HEK293T (cell line): ENCODE data around the gene TNIK.

Experiments used
- CTCF ChIA-PET: fragments of 350-600 bp; formaldehyde crosslinking; extraction: SDS; loops from one replicate; lab custom pipeline; 2021; ENCODE audit warnings: antibody characterized with exemption, inconsistent platforms; lab: Yijun Ruan, JAX
- POLR2A ChIA-PET: fragments of 350-600 bp; formaldehyde crosslinking; extraction: SDS; loops from one replicate; lab custom pipeline; 2020; ENCODE audit warnings: antibody characterized with exemption, inconsistent platforms; lab: Yijun Ruan, JAX
- DNase-seq: peaks from one replicate; pipeline ENCODE4 v3.0.0; 2012; ENCODE audit warnings: mixed read lengths; ENCODE audit errors: extremely low spot score
- ARNT ChIP-seq: fragments of 450-650 bp; IDR thresholded peaks from 2 replicates; pipeline ENCODE4 v1.6.1; 2017; ENCODE audit warnings: mild to moderate bottlenecking
- BHLHE40 ChIP-seq: fragments of 450-650 bp; IDR thresholded peaks from 2 replicates; pipeline ENCODE4 v1.6.1; 2016; ENCODE audit warnings: mild to moderate bottlenecking, moderate library complexity, borderline replicate concordance
- CTBP1 ChIP-seq: fragments of 450-650 bp; IDR thresholded peaks from 2 replicates; pipeline ENCODE4 v1.6.1; 2016; ENCODE audit warnings: borderline replicate concordance
- ELF4 ChIP-seq: fragments of 450-650 bp; IDR thresholded peaks from 2 replicates; pipeline ENCODE4 v1.6.1; 2017; ENCODE audit warnings: antibody characterized with exemption
- FOXA1 ChIP-seq: fragments of 450-650 bp; IDR thresholded peaks from 2 replicates; pipeline ENCODE4 v1.6.1; 2016; ENCODE audit warnings: mild to moderate bottlenecking
- FOXK2 ChIP-seq: fragments of 450-650 bp; IDR thresholded peaks from 2 replicates; pipeline ENCODE4 v1.6.1; 2016; ENCODE audit warnings: mild to moderate bottlenecking
- FOXM1 ChIP-seq: fragments of 450-650 bp; IDR thresholded peaks from 2 replicates; pipeline ENCODE4 v1.6.1; 2017; ENCODE audit warnings: mild to moderate bottlenecking, borderline replicate concordance
- HDGF ChIP-seq: fragments of 450-650 bp; IDR thresholded peaks from 2 replicates; pipeline ENCODE4 v1.6.1; 2017; ENCODE audit warnings: antibody characterized with exemption, borderline replicate concordance
- L3MBTL2 ChIP-seq: fragments of 450-650 bp; conservative IDR thresholded peaks from 2 replicates; pipeline ENCODE4 v1.6.1; 2016; ENCODE audit warnings: mild to moderate bottlenecking
- LEF1 ChIP-seq: fragments of 450-650 bp; IDR thresholded peaks from 2 replicates; pipeline ENCODE4 v1.6.1; 2017; ENCODE audit warnings: mild to moderate bottlenecking, borderline replicate concordance
- NFRKB ChIP-seq: fragments of 450-650 bp; IDR thresholded peaks from 2 replicates; pipeline ENCODE4 v1.6.1; 2016; ENCODE audit warnings: mild to moderate bottlenecking, moderate library complexity
- SP1 ChIP-seq: fragments of 450-650 bp; IDR thresholded peaks from 2 replicates; pipeline ENCODE4 v1.6.1; 2017
- SUZ12 ChIP-seq: fragments of 450-650 bp; IDR thresholded peaks from 2 replicates; pipeline ENCODE4 v1.6.1; 2016; ENCODE audit warnings: mild to moderate bottlenecking
- TARDBP ChIP-seq: fragments of 450-650 bp; IDR thresholded peaks from 2 replicates; pipeline ENCODE4 v1.6.1; 2016
- ZNF384 ChIP-seq: fragments of 450-650 bp; IDR thresholded peaks from 2 replicates; pipeline ENCODE4 v1.6.1; 2016
- TF ChIP-seq, protein P1 (sequence below): fragments of 450-650 bp; IDR thresholded peaks from 2 replicates; pipeline ENCODE4 v1.6.1; 2016

Gene TNIK

GRCh38 chr3:171446301-171446700 is 13.9 kb downstream of the TNIK start:
- ChIA-PET CTCF (no interaction called here), POLR2A (no interaction called here)
- TF ChIP-seq SP1, result no peak
- TF ChIP-seq, protein P1, sequence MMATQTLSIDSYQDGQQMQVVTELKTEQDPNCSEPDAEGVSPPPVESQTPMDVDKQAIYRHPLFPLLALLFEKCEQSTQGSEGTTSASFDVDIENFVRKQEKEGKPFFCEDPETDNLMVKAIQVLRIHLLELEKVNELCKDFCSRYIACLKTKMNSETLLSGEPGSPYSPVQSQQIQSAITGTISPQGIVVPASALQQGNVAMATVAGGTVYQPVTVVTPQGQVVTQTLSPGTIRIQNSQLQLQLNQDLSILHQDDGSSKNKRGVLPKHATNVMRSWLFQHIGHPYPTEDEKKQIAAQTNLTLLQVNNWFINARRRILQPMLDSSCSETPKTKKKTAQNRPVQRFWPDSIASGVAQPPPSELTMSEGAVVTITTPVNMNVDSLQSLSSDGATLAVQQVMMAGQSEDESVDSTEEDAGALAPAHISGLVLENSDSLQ, result peak; percentile 65
- DNase-seq, result no peak

DNA sequence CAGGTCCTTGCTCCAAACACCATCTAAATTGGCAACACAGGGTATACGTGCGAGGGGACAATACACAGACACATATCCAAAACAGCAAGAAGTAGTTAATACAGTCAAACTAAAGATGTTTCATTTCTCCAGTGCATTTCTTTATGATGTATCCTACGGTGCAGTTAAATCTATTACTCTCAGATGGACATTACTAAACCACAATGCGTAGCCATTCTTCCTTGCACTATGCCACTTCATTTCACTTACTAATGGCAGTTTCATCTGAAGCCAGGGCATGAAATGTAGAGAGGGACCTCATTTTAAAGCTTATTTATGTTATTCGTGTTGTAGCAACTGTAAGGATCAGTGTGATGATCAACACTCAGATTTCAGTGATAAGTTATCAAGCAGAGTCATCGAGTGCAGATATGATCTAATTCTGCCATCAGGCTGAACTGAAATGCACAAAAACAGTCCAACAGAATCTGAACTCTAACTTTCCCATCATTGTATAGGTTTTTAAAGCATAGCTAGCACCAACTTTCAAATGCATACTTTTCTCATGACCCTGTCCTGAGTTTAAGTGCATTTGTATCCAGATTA is 14.5 kb downstream of the TNIK start:
- TF ChIP-seq BHLHE40 (no peak), FOXK2 (no peak), ARNT (no peak), TARDBP (no peak), CTBP1 (no peak), FOXM1 (no peak), SUZ12 (no peak), FOXA1 (no peak), L3MBTL2 (no peak), SP1 (no peak), LEF1 (no peak)
- TF ChIP-seq, protein P1, result no peak
- POLR2A ChIA-PET, result interaction anchor here (0.6 kb wide), 1 partner anchor 9 kb away, joined by 3 read pairs; no protein-coding TSS in a partner anchor
- DNase-seq, result no peak
- CTCF ChIA-PET, result interaction anchor here (1.5 kb wide), 1 partner anchor 8 kb away, joined by 4 read pairs; no protein-coding TSS in a partner anchor

DNA sequence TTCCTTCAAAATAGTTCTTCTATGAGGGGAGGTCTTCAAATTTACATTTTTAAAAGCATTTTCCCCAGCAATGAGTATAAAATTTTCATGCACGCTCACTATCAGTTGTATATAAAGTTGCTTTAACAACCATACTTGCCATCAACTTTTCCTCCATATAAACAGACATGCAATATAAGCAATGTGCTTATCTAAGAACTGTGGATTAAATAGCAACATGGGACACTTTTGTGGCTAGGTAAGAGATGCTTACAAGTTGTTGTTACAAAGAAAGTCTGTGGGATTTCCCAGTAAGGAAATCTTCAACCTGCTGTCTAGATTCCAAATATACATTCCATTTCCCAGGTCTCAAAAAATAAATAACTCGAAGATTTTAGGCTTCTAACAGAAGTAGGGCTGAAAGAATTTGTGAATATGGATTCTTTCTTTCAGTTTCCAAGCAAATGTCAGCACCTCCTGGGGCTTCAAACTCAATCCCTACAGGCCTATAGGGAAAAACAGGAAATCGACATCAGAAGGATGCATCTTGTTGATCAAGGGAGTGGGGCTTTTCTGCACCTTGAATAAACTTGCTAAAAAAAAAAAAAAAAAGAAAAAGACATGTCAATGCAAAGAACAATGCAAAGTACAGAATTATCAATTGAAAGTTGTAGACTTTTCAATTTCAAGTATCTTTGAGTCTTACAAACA is 16.1 kb downstream of the TNIK start:
- ChIA-PET POLR2A (no interaction called here), CTCF (interaction anchor here (1.5 kb wide), 1 partner anchor 9 kb away, joined by 4 read pairs; no protein-coding TSS in a partner anchor)
- no peak for DNase-seq
- no peak for TF ChIP-seq L3MBTL2

- ChIA-PET CTCF (interaction anchor here (1.4 kb wide), 1 partner anchor 10 kb away, joined by 3 read pairs; no protein-coding TSS in a partner anchor), POLR2A (no interaction called here)
- no peak for TF ChIP-seq NFRKB
- no peak for TF ChIP-seq LEF1
- TF ChIP-seq ZNF384, result no peak
- TF ChIP-seq CTBP1, result no peak
- TF ChIP-seq, protein P1, result no peak
- no peak for TF ChIP-seq TARDBP
- no peak for TF ChIP-seq ELF4
- no peak for TF ChIP-seq HDGF
- no peak for TF ChIP-seq BHLHE40
- no peak for TF ChIP-seq SP1
- TF ChIP-seq FOXA1, result no peak
- TF ChIP-seq FOXK2, result no peak
- TF ChIP-seq FOXM1, result no peak
- TF ChIP-seq L3MBTL2, result no peak
- TF ChIP-seq SUZ12, result no peak
- TF ChIP-seq ARNT, result no peak
These were observed 16.8 kb downstream of the TNIK start for GRCh38 chr3:171443211-171443957.

GRCh38 chr3:171442184-171442583 is 18.0 kb downstream of the TNIK start:
- TF ChIP-seq, protein P1, result no peak
- TF ChIP-seq TARDBP, result no peak
- TF ChIP-seq SP1, result no peak
- no peak for TF ChIP-seq LEF1
- no peak for TF ChIP-seq HDGF
- TF ChIP-seq L3MBTL2, result no peak
- TF ChIP-seq FOXK2, result no peak
- TF ChIP-seq FOXM1, result no peak
- no peak for TF ChIP-seq ARNT
- no peak for TF ChIP-seq ELF4
- TF ChIP-seq BHLHE40, result no peak
- no peak for TF ChIP-seq SUZ12
- no peak for TF ChIP-seq ZNF384
- TF ChIP-seq NFRKB, result no peak
- CTCF ChIA-PET, result interaction anchor here (1.4 kb wide), 1 partner anchor 11 kb away, joined by 3 read pairs; no protein-coding TSS in a partner anchor
- POLR2A ChIA-PET, result no interaction called here
- no peak for DNase-seq

More at GRCh38 chr3:171443211-171443957, 16.8 kb downstream of the TNIK start:
- DNase-seq, result no peak
